Limb (tissue), 2 donors: ENCODE results near the gene EVL.

Experiments used
- DNase-seq, 2 donors: peaks; one replicate each; pipeline ENCODE4 v3.0.0-alpha.2; 2016; ENCODE audit errors: extremely low spot score in 2 of 2

The EVL gene

GRCh38 chr14:100037353-100037752 lies 27.9 kb upstream of the EVL start:
- peak; percentile 27 to 47 for DNase-seq

GRCh38 chr14:100038065-100038464 lies 27.2 kb upstream of the EVL start:
- DNase-seq, result no peak

- DNase-seq, result no peak
Observed at GRCh38 chr14:100039903-100040302, 25.3 kb upstream of the EVL start.

- no peak for DNase-seq
Observed at GRCh38 chr14:100041271-100041670, 24.0 kb upstream of the EVL start.

- no peak for DNase-seq
Observed at GRCh38 chr14:100042286-100042685, 22.9 kb upstream of the EVL start.

GRCh38 chr14:100045642-100046344 lies 19.4 kb upstream of the EVL start:
- no peak for DNase-seq

- DNase-seq, result no peak
Observed at GRCh38 chr14:100047600-100047999, 17.6 kb upstream of the EVL start.

GRCh38 chr14:100048786-100049185 lies 16.4 kb upstream of the EVL start:
- no peak for DNase-seq

- no peak for DNase-seq
Observed at GRCh38 chr14:100049220-100049619, 16.0 kb upstream of the EVL start.

- no peak for DNase-seq
Observed at GRCh38 chr14:100051103-100051502, 14.1 kb upstream of the EVL start.

GRCh38 chr14:100051543-100051942 lies 13.7 kb upstream of the EVL start:
- DNase-seq, result no peak

- no peak for DNase-seq
Observed at GRCh38 chr14:100052819-100053218, 12.4 kb upstream of the EVL start.

GRCh38 chr14:100054316-100055075 lies 10.7 kb upstream of the EVL start:
- DNase-seq, result no peak

GRCh38 chr14:100056431-100056830 lies 8.8 kb upstream of the EVL start:
- DNase-seq, result no peak

GRCh38 chr14:100056964-100057795 lies 8.0 kb upstream of the EVL start:
- DNase-seq, result no peak

GRCh38 chr14:100058777-100059437 lies 6.3 kb upstream of the EVL start:
- no peak for DNase-seq

GRCh38 chr14:100059438-100059781 lies 5.8 kb upstream of the EVL start:
- DNase-seq, result no peak

GRCh38 chr14:100060760-100061159 lies 4.5 kb upstream of the EVL start:
- no peak for DNase-seq

GRCh38 chr14:100062590-100062989 lies 2.6 kb upstream of the EVL start:
- DNase-seq, result no peak

GRCh38 chr14:100063314-100063941 lies 1.8 kb upstream of the EVL start:
- DNase-seq, result no peak
